ENCODE data around the gene FBLN5. TPM values are rescaled to one million over a fixed set of nuclear protein-coding genes. Genes with fewer than 3 reads are reported as not detected.

FBLN5 gene
- total RNA-seq, 1 experiment from 2014 or later, result 3.3 TPM

- H3K9me2 ChIP-seq (ENCODE audit: insufficient read depth), result no peaks in the 10 kb centered on the region
- ChIA-PET POLR2A (no interaction called here), CTCF (no interaction called here), RAD21 (ENCODE audit: low non-redundant PET in 1 of 2, low total read pairs in 2 of 2, uncharacterized antibody in 2 of 2, unreplicated experiment in 2 of 2) (no interaction called here)
- no peak overlapping the region for H2AFZ ChIP-seq (ENCODE audit: low read depth, low read length, poor library complexity, severe bottlenecking)
- H3K9ac ChIP-seq (ENCODE audit: low read length), result no peak overlapping the region
- no TSS peak for BruUV-seq (replicated peaks)
- peaks cover 0 to 5% of the 10 kb centered on the region in 2 experiments; a peak in 1 of 4 replicates for H3K4me1 ChIP-seq (ENCODE audit: control insufficient read depth in 1 of 2, insufficient read depth in 2 of 2, low read length in 2 of 2)
- no peak for ATAC-seq
- H4K20me1 ChIP-seq (ENCODE audit: insufficient read depth), result no peaks in the 10 kb centered on the region
- TF ChIP-seq POLR2AphosphoS5 (IDR thresholded peaks at IDR 0.05; ENCODE audit: low read depth, low read length), result no peak
- intact Hi-C loops (cut with micrococcal nuclease), result no loop called here
- no peak overlapping the region for H3K4me3 ChIP-seq (replicated peaks in 1 of 2; ENCODE audit: low read depth in 1 of 2, low read length in 2 of 2)
- peaks cover 15% of the 10 kb centered on the region; the same call in 1 of the 2 replicates for H3K27me3 ChIP-seq (ENCODE audit: insufficient read depth, low read length)
- no peaks in the 10 kb centered on the region for H3K36me3 ChIP-seq (ENCODE audit: control insufficient read depth in 1 of 2, insufficient read depth in 2 of 2, low read length in 2 of 2)
- H3K9me3 ChIP-seq (ENCODE audit: control insufficient read depth in 1 of 2, insufficient read depth in 1 of 2, low read depth in 1 of 2, low read length in 2 of 2), result 0 out of 4 replicates have a peak, but pooled peaks cover 0 to 3% of the 10 kb centered on the region in 2 experiments
- no peak overlapping the region for H3K27ac ChIP-seq (ENCODE audit: low read depth, low read length)
- no peak for DNase-seq (ENCODE audit: low read depth, low spot score)
- no peak overlapping the region for H3K4me2 ChIP-seq (ENCODE audit: low read length)
- H3K79me2 ChIP-seq (ENCODE audit: insufficient read depth, low read length), result no peaks in the 10 kb centered on the region
These were observed 116.7 kb downstream of the FBLN5 start for GRCh38 chr14:91830777-91831176.

GRCh38 chr14:91829511-91829910, 118.0 kb downstream of the FBLN5 start:
- CTCF ChIA-PET, result no interaction called here
- DNase-seq (ENCODE audit: low read depth, low spot score), result no peak
- H3K79me2 ChIP-seq (ENCODE audit: insufficient read depth, low read length), result no peaks in the 10 kb centered on the region

More at GRCh38 chr14:91829511-91829910, 118.0 kb downstream of the FBLN5 start:
- Histone ChIP-seq H4K20me1 (ENCODE audit: insufficient read depth) (no peaks in the 10 kb centered on the region), H3K27ac (ENCODE audit: low read depth, low read length) (no peak overlapping the region), H3K9me2 (ENCODE audit: insufficient read depth) (no peaks in the 10 kb centered on the region), H3K27me3 (ENCODE audit: insufficient read depth, low read length) (peaks cover 3% of the 10 kb centered on the region; the same call in 1 of the 2 replicates), H3K4me2 (ENCODE audit: low read length) (no peak overlapping the region), H3K4me3 (replicated peaks in 1 of 2; ENCODE audit: low read depth in 1 of 2, low read length in 2 of 2) (no peak overlapping the region), H3K9ac (ENCODE audit: low read length) (no peak overlapping the region), H2AFZ (ENCODE audit: low read depth, low read length, poor library complexity, severe bottlenecking) (no peak overlapping the region), H3K36me3 (ENCODE audit: control insufficient read depth in 1 of 2, insufficient read depth in 2 of 2, low read length in 2 of 2) (no peaks in the 10 kb centered on the region), H3K4me1 (ENCODE audit: control insufficient read depth in 1 of 2, insufficient read depth in 2 of 2, low read length in 2 of 2) (no peaks in the 10 kb centered on the region), H3K9me3 (ENCODE audit: control insufficient read depth in 1 of 2, insufficient read depth in 1 of 2, low read depth in 1 of 2, low read length in 2 of 2) (0 out of 4 replicates have a peak, but pooled peaks cover 0 to 3% of the 10 kb centered on the region in 2 experiments)
- ATAC-seq, result no peak
- no TSS peak for BruUV-seq (replicated peaks)
- RAD21 ChIA-PET (ENCODE audit: low non-redundant PET in 1 of 2, low total read pairs in 2 of 2, uncharacterized antibody in 2 of 2, unreplicated experiment in 2 of 2), result no interaction called here
- TF ChIP-seq JUND (IDR thresholded peaks at IDR 0.05), result no peak
- TF ChIP-seq POLR2AphosphoS5 (IDR thresholded peaks at IDR 0.05; ENCODE audit: low read depth, low read length), result no peak
- no peak for TF ChIP-seq ZBTB33 (IDR thresholded peaks at IDR 0.05; ENCODE audit: extremely low read depth, insufficient replicate concordance, low read length)
- no peak for TF ChIP-seq EZH2 (IDR thresholded peaks at IDR 0.05)
- TF ChIP-seq ZNF274 (IDR thresholded peaks at IDR 0.05; ENCODE audit: low read depth, low read length), result no peak
- no peak for TF ChIP-seq POLR2A (IDR thresholded peaks at IDR 0.05; ENCODE audit: borderline replicate concordance, extremely low read depth, insufficient read depth, insufficient read length)
- TF ChIP-seq FOSL1 (IDR thresholded peaks at IDR 0.05; ENCODE audit: low read depth), result no peak
- no peak for TF ChIP-seq REST (IDR thresholded peaks at IDR 0.05; ENCODE audit: low read depth)
- no peak for TF ChIP-seq EGR1 (IDR thresholded peaks at IDR 0.05; ENCODE audit: low read depth)
- no peak for TF ChIP-seq EZH2phosphoT487 (IDR thresholded peaks at IDR 0.05; ENCODE audit: borderline replicate concordance)
- POLR2A ChIA-PET, result no interaction called here
- intact Hi-C loops (cut with micrococcal nuclease), result no loop called here
